ENCODE measurements around the gene SPAG7. TPM values are rescaled to one million over a fixed set of nuclear protein-coding genes. Genes with fewer than 3 reads are reported as not detected.

Gene SPAG7
- total and polyA plus RNA-seq, 2 of the 8 experiments (the other 6 are each of a cell fraction or from before 2014, with no cell fraction given): 74.2 to 81.9 TPM

- no peak for TF ChIP-seq ASH2L (IDR thresholded peaks at IDR 0.05; ENCODE audit: low read length)
- no peak for TF ChIP-seq RBBP5 (IDR thresholded peaks at IDR 0.05; ENCODE audit: borderline replicate concordance, low read depth, low read length)
- no peak for TF ChIP-seq RXRA (IDR thresholded peaks at IDR 0.05; ENCODE audit: insufficient read depth, low read depth, low read length)
- TF ChIP-seq BACH1 (IDR thresholded peaks at IDR 0.05; ENCODE audit: low read length): no peak
- no peak for TF ChIP-seq HDAC2 (IDR thresholded peaks at IDR 0.05; ENCODE audit: borderline replicate concordance in 1 of 2, low read depth in 2 of 2, low read length in 2 of 2)
- TF ChIP-seq SUZ12 (IDR thresholded peaks at IDR 0.05; ENCODE audit: low read length): no peak
- Histone ChIP-seq H3K4me1 (replicated peaks in 1 of 4; ENCODE audit: control insufficient read depth in 3 of 4, insufficient read depth in 4 of 4, low read length in 3 of 4) (peaks cover 0 to 14% (median 10%) of the 10 kb centered on the region in 4 experiments; a peak in 6 of 7 replicates), H2BK20ac (ENCODE audit: low read length) (no peak overlapping the region), H2BK12ac (ENCODE audit: low read depth, low read length) (no peak overlapping the region), H3K27me3 (replicated peaks in 1 of 4; ENCODE audit: control insufficient read depth in 3 of 4, extremely low read depth in 1 of 4, insufficient read depth in 3 of 4, low read length in 3 of 4) (no peaks in the 10 kb centered on the region), H4K8ac (ENCODE audit: extremely low read depth, insufficient read depth, low read length) (no peak overlapping the region), H4K20me1 (replicated peaks in 1 of 2; ENCODE audit: control insufficient read depth in 1 of 2, insufficient read depth in 2 of 2, low read length in 2 of 2) (no peaks in the 10 kb centered on the region), H3K23me2 (ENCODE audit: low read depth, low read length) (peaks cover 6% of the 10 kb centered on the region), H3K56ac (replicated peaks; ENCODE audit: insufficient read length, low read depth, low read length) (no peak overlapping the region), H2AFZ (ENCODE audit: low read length) (no peak overlapping the region), H3K9me3 (ENCODE audit: insufficient read depth in 2 of 2, low read depth in 1 of 2, low read length in 1 of 2) (no peaks in the 10 kb centered on the region), H2BK5ac (ENCODE audit: low read depth, low read length) (no peak overlapping the region), H4K91ac (replicated peaks; ENCODE audit: insufficient read length, low read length) (no peak overlapping the region), H3K4me3 (ENCODE audit: extremely low read depth in 1 of 4, insufficient read depth in 2 of 4, low read depth in 3 of 4, low read length in 4 of 4) (no peak overlapping the region), H3K23ac (ENCODE audit: insufficient read length) (no peak overlapping the region), H3K79me2 (ENCODE audit: control insufficient read depth in 1 of 2, insufficient read depth in 2 of 2, low read length in 2 of 2) (no peaks in the 10 kb centered on the region; a peak in 1 of 4 replicates), H2AK5ac (ENCODE audit: low read depth, low read length) (no peak overlapping the region), H3K79me1 (ENCODE audit: low read depth, low read length) (0 out of 2 replicates have a peak, but pooled peaks cover 2% of the 10 kb centered on the region), H3K36me3 (ENCODE audit: control insufficient read depth in 2 of 4, insufficient read depth in 4 of 4, low read length in 3 of 4) (peaks cover 0 to 2% (median 0%) of the 10 kb centered on the region in 4 experiments; a peak in 2 of 8 replicates), H3K27ac (ENCODE audit: low read depth, low read length) (no peak overlapping the region), H3K4me2 (ENCODE audit: insufficient read depth in 1 of 2, low read depth in 2 of 2, low read length in 2 of 2) (no peak overlapping the region), H3K9ac (replicated peaks in 1 of 4; ENCODE audit: extremely low read depth in 1 of 4, low read depth in 3 of 4, low read length in 3 of 4) (no peak overlapping the region), H3K14ac (ENCODE audit: insufficient read length) (no peak overlapping the region), H2BK120ac (replicated peaks; ENCODE audit: low read depth, low read length) (no peak overlapping the region), H2BK15ac (ENCODE audit: low read length) (no peak overlapping the region; the same call in 1 of the 2 replicates), H3K4ac (replicated peaks; ENCODE audit: insufficient read length, low read depth, low read length) (no peak overlapping the region), H3K18ac (ENCODE audit: extremely low read depth, low read length) (no peak overlapping the region), H4K5ac (ENCODE audit: insufficient read length, low read depth, low read length) (no peak overlapping the region)
- POLR2A ChIA-PET (ENCODE audit: partially characterized antibody): interaction anchor here (0.8 to 32.4 kb wide), 6 partner anchors 5 to 411 kb away, joined by 3 to 987 read pairs (median 4); partner anchors contain the start of genes ENO3, PFN1, RNF167 and SLC25A11
- CTCF ChIA-PET (ENCODE audit: partially characterized antibody): interaction anchor here (0.6 to 5.0 kb wide), 10 partner anchors 8 to 51 kb away, joined by 3 to 32 read pairs (median 5); partner anchors contain the start of gene SPAG7
- DNase-seq (ENCODE audit: low read depth in 1 of 2, low spot score in 2 of 2) (no peak), FAIRE-seq (no peak)
- WGBS, 2 experiments (ENCODE audit: extremely low coverage in 1 of 2, insufficient coverage in 1 of 2, insufficient read length in 1 of 2, insufficient replicate concordance in 2 of 2, low coverage in 1 of 2, low lambda C conversion rate in 2 of 2, missing lambda C conversion rate in 1 of 2): 94% methylated on average over 8 of the region's 8 CpGs; no CpG with 5 or more reads in 1 of the 2 experiments
Observed at GRCh38 chr17:4955091-4955490, 12.5 kb downstream of the SPAG7 start.
